SK-N-SH (cell line): ENCODE results near the gene USHBP1. TPM values are rescaled to one million over a fixed set of nuclear protein-coding genes. Genes with fewer than 3 reads are reported as not detected.
"Not testable (repeated sequence)": the region's sequence is repeated elsewhere in the genome, so short reads cannot be mapped to it uniquely, and the experiment has no call there.

Experiments used
- CTCF ChIA-PET: fragments of 300-600, 350-600 bp; formaldehyde crosslinking; extraction: SDS; loops from one replicate; lab custom pipeline; 2021; lab: Yijun Ruan, JAX
- POLR2A ChIA-PET: fragments of 350-600 bp; sonication (Branson Sonifier 250); formaldehyde crosslinking; extraction: SDS; loops from one replicate; lab custom pipeline; 2020; ENCODE audit warnings: antibody characterized with exemption, inconsistent platforms; lab: Yijun Ruan, JAX
- DNase-seq: peaks from one replicate; pipeline ENCODE4 v3.0.0; 2012
- H2AFZ ChIP-seq: fragments of 200-600 bp; sonication (generic); 2 replicates; pipeline ENCODE4 v1.8.1; 2016; ENCODE audit warnings: antibody characterized with exemption, mild to moderate bottlenecking, low read depth
- H3F3A ChIP-seq: fragments of 200-600 bp; sonication (generic); replicated peaks from 2 replicates; pipeline ENCODE3; 2016; ENCODE audit warnings: antibody characterized with exemption, mild to moderate bottlenecking; ENCODE audit not compliant: insufficient read depth
- H3K27ac ChIP-seq, 2 experiments: fragments of 200-500 bp in 1 of 2; fragments of 200-600 bp in 1 of 2; sonication (Bioruptor generic) in 1 of 2; sonication (generic), shearing (Covaris generic) in 1 of 2; 2 replicates each; pipeline versions ENCODE4 v1.5.1 to v1.6.1; 2014 to 2016; ENCODE audit warnings: low read depth in 2 of 2, inconsistent platforms in 1 of 2, low read length in 1 of 2, mild to moderate bottlenecking in 1 of 2, mixed read lengths in 1 of 2
- H3K27me3 ChIP-seq: fragments of 200-600 bp; sonication (generic), shearing (Covaris generic); 2 replicates; pipeline ENCODE4 v1.6.1; 2016; ENCODE audit warnings: mixed run types; ENCODE audit not compliant: insufficient read depth
- H3K36me3 ChIP-seq, 2 experiments: fragments of 200-500 bp in 1 of 2; fragments of 200-600 bp in 1 of 2; sonication (Bioruptor generic) in 1 of 2; sonication (generic) in 1 of 2; replicated peaks in 1 of 2; 2 replicates each; pipeline versions ENCODE3 to v1.5.1; 2014 to 2016; ENCODE audit warnings: low read length in 1 of 2, mild to moderate bottlenecking in 1 of 2; ENCODE audit not compliant: insufficient read depth in 2 of 2, control insufficient read depth in 1 of 2
- H3K4me1 ChIP-seq, 2 experiments: fragments of 200-500 bp in 1 of 2; fragments of 200-600 bp in 1 of 2; sonication (Bioruptor generic) in 1 of 2; sonication (generic), shearing (Covaris generic) in 1 of 2; 2 replicates each; pipeline versions ENCODE4 v1.5.1 to v1.6.1; 2014 to 2016; ENCODE audit warnings: low read depth in 1 of 2, low read length in 1 of 2, mixed run types in 1 of 2; ENCODE audit not compliant: insufficient read depth in 2 of 2, control insufficient read depth in 1 of 2
- H3K4me2 ChIP-seq: fragments of 200-600 bp; sonication (generic), shearing (Covaris generic); 2 replicates; pipeline ENCODE4 v1.6.1; 2017; ENCODE audit warnings: mixed run types
- H3K4me3 ChIP-seq, 2 experiments: fragments of 200-500 bp in 1 of 2; fragments of 200-600 bp in 1 of 2; sonication (Bioruptor generic) in 1 of 2; sonication (generic), shearing (Covaris generic) in 1 of 2; 2 replicates each; pipeline versions ENCODE4 v1.5.1 to v1.8.1; 2014 to 2016; ENCODE audit warnings: low read depth in 2 of 2, inconsistent platforms in 1 of 2, low read length in 1 of 2, mild to moderate bottlenecking in 1 of 2, mixed read lengths in 1 of 2, moderate library complexity in 1 of 2
- H3K79me2 ChIP-seq: fragments of 200-600 bp; sonication (generic); 2 replicates; pipeline ENCODE4 v1.8.1; 2017; ENCODE audit warnings: mild to moderate bottlenecking; ENCODE audit not compliant: insufficient read depth
- H3K9ac ChIP-seq: fragments of 200-600 bp; sonication (generic); 2 replicates; pipeline ENCODE4 v1.6.1; 2017; ENCODE audit warnings: mixed run types
- H3K9me2 ChIP-seq: fragments of 200-600 bp; sonication (generic); 2 replicates; pipeline ENCODE4 v1.6.1; 2017; ENCODE audit warnings: mixed run types
- H3K9me3 ChIP-seq: fragments of 200-600 bp; sonication (generic); 2 replicates; pipeline ENCODE4 v1.6.1; 2017; ENCODE audit warnings: mixed run types, mild to moderate bottlenecking, moderate library complexity
- H4K20me1 ChIP-seq: fragments of 200-600 bp; sonication (generic); 2 replicates; pipeline ENCODE4 v1.6.1; 2017; ENCODE audit warnings: mild to moderate bottlenecking, mixed run types; ENCODE audit not compliant: insufficient read depth
- CHD2 ChIP-seq: fragments of 150-350 bp; IDR thresholded peaks from 2 replicates; pipeline ENCODE4 v1.6.1; 2018; ENCODE audit warnings: low read length; ENCODE audit not compliant: partially characterized antibody
- ELF1 ChIP-seq: IDR thresholded peaks from 2 replicates; pipeline ENCODE4 v1.4.0; 2012
- EP300 ChIP-seq, 2 experiments: IDR thresholded peaks; 2 replicates each; pipeline versions ENCODE4 v1.4.0 to v1.6.1; 2012; ENCODE audit warnings: borderline replicate concordance in 1 of 2, low read depth in 1 of 2, low read length in 1 of 2
- EZH2phosphoT487 ChIP-seq: fragments of 200-600 bp; sonication (generic); IDR thresholded peaks from 2 replicates; pipeline ENCODE4 v1.6.1; 2017; ENCODE audit warnings: low read depth, mixed run types, mild to moderate bottlenecking, antibody characterized with exemption, moderate library complexity, borderline replicate concordance
- FOSL2 ChIP-seq: IDR thresholded peaks from 2 replicates; pipeline ENCODE4 v1.4.0; 2012; ENCODE audit warnings: low read depth, mild to moderate bottlenecking, moderate library complexity, borderline replicate concordance
- FOXM1 ChIP-seq: IDR thresholded peaks from 2 replicates; pipeline ENCODE4 v1.4.0; 2012; ENCODE audit warnings: low read depth, mild to moderate bottlenecking
- GABPA ChIP-seq: IDR thresholded peaks from 2 replicates; pipeline ENCODE4 v1.4.0; 2012; ENCODE audit warnings: low read depth, mild to moderate bottlenecking
- JUND ChIP-seq: IDR thresholded peaks from 2 replicates; pipeline ENCODE4 v1.4.0; 2012
- MEF2A ChIP-seq: IDR thresholded peaks from 2 replicates; pipeline ENCODE4 v1.4.0; 2012; ENCODE audit warnings: low read depth, borderline replicate concordance
- MXI1 ChIP-seq: IDR thresholded peaks from 2 replicates; pipeline ENCODE4 v1.6.1; 2012; ENCODE audit warnings: mild to moderate bottlenecking, low read depth, low read length, improper control_type of control experiment
- NFIC ChIP-seq: IDR thresholded peaks from 2 replicates; pipeline ENCODE4 v1.4.0; 2012; ENCODE audit warnings: borderline replicate concordance
- NRF1 ChIP-seq: IDR thresholded peaks from 2 replicates; pipeline ENCODE4 v1.6.1; 2012; ENCODE audit warnings: low read depth, mild to moderate bottlenecking, low read length
- POLR2AphosphoS5 ChIP-seq: IDR thresholded peaks from 2 replicates; pipeline ENCODE4 v1.6.1; 2012; ENCODE audit warnings: low read depth, low read length
- RAD21 ChIP-seq: IDR thresholded peaks from 2 replicates; pipeline ENCODE4 v1.6.1; 2012; ENCODE audit warnings: mild to moderate bottlenecking, low read length
- RCOR1 ChIP-seq: fragments of 150-350 bp; IDR thresholded peaks from 2 replicates; pipeline ENCODE4 v1.6.1; 2017; ENCODE audit warnings: antibody characterized with exemption, low read length
- RXRA ChIP-seq: IDR thresholded peaks from 2 replicates; pipeline ENCODE4 v1.4.0; 2012; ENCODE audit warnings: low read depth, mild to moderate bottlenecking, borderline replicate concordance
- SIN3A ChIP-seq: IDR thresholded peaks from 2 replicates; pipeline ENCODE4 v1.6.1; 2012; ENCODE audit warnings: low read depth, mild to moderate bottlenecking, low read length, moderate library complexity, borderline replicate concordance
- SMC3 ChIP-seq: IDR thresholded peaks from 2 replicates; pipeline ENCODE4 v1.6.1; 2012; ENCODE audit warnings: low read depth, low read length, improper control_type of control experiment
- WGBS: methylation state at CpG from one replicate; pipeline ENCODE4 v1.1.6; 2017; ENCODE audit warnings: low lambda C conversion rate; 5-methylcytosine and 5-hydroxymethylcytosine counted together
- polyA plus RNA-seq, 3 experiments: library from polyadenylated mRNA; depleted of rRNA; stranded (reverse); fragments of >200 nt; gene quantifications; 2 replicates each; pipeline ENCODE4 v1.2.3, GENCODE V29; 2012
- TF ChIP-seq, protein P1 (sequence below): fragments of 200-600 bp; sonication (generic); IDR thresholded peaks from 2 replicates; pipeline ENCODE4 v1.6.1; 2017; ENCODE audit warnings: antibody characterized with exemption, mild to moderate bottlenecking, moderate library complexity

Gene USHBP1
- polyA plus RNA-seq, 1 of the 3 experiments (the other 2 are of a cell fraction), result 0.03 TPM

DNA sequence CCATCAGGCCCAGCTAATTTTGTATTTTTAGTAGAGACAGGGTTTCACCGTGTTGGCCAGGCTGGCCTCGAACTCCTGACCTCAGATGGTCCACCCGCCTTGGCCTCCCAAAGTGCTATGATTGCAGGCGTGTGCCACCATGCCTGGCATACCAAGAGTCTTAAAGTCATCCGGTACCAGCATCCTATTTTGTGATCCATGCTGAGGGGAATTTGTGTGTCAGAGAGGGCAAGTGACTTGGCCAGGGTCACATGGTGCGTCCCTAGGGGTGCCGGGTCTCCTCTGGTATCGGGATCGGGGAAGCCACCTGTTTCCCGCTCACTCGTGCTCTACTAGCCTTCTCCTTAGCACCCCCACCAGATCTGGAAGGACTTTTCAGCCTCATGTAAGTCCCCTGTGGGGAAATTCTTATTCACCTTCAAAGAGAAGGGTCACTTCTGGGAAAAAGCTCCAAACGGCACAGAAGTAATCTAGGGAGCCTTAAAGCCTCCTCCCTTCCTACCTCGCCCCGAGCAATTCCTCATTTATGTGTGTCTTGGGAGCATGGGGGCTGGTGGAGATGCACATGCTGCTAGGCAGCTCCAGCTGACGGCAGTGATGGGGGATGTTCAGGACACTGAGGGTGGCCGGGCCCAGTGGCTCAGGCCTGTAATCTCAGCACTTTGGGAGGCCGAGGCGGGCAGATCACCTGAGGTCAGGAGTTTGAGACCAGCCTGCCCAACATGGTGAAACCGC is 11.1 kb upstream of the USHBP1 start:
- Histone ChIP-seq H4K20me1 (no peaks in the 10 kb centered on the region), H2AFZ (no peak overlapping the region), H3K9me2 (no peaks in the 10 kb centered on the region), H3K4me1 (no peaks in the 10 kb centered on the region), H3K4me2 (no peak overlapping the region), H3K4me3 (no peak overlapping the region), H3K27ac (no peak overlapping the region), H3F3A (peaks cover 13% of the 10 kb centered on the region), H3K27me3 (no peaks in the 10 kb centered on the region), H3K9me3 (no peaks in the 10 kb centered on the region), H3K79me2 (no peaks in the 10 kb centered on the region; the same call in 1 of the 2 replicates), H3K36me3 (peaks cover 24 to 27% of the 10 kb centered on the region in 2 experiments), H3K9ac (no peak overlapping the region)
- WGBS, result 97% methylated on average over 14 of the region's 19 CpGs
- no peak for DNase-seq
- ChIA-PET POLR2A (no interaction called here), CTCF (no interaction called here)
- TF ChIP-seq EZH2phosphoT487 (no peak), MEF2A (no peak), NRF1 (no peak), GABPA (no peak), RCOR1 (no peak), CHD2 (no peak), POLR2AphosphoS5 (no peak), RXRA (no peak), FOSL2 (no peak), JUND (no peak), FOXM1 (no peak), NFIC (no peak), SIN3A (no peak), ELF1 (no peak), SMC3 (no peak), RAD21 (no peak), EP300 (IDR thresholded peaks at IDR 0.05; ENCODE audit: borderline replicate concordance in 1 of 2, low read depth in 1 of 2, low read length in 1 of 2) (no peak), MXI1 (no peak)
- TF ChIP-seq, protein P1, sequence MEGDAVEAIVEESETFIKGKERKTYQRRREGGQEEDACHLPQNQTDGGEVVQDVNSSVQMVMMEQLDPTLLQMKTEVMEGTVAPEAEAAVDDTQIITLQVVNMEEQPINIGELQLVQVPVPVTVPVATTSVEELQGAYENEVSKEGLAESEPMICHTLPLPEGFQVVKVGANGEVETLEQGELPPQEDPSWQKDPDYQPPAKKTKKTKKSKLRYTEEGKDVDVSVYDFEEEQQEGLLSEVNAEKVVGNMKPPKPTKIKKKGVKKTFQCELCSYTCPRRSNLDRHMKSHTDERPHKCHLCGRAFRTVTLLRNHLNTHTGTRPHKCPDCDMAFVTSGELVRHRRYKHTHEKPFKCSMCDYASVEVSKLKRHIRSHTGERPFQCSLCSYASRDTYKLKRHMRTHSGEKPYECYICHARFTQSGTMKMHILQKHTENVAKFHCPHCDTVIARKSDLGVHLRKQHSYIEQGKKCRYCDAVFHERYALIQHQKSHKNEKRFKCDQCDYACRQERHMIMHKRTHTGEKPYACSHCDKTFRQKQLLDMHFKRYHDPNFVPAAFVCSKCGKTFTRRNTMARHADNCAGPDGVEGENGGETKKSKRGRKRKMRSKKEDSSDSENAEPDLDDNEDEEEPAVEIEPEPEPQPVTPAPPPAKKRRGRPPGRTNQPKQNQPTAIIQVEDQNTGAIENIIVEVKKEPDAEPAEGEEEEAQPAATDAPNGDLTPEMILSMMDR, result no peak

DNA sequence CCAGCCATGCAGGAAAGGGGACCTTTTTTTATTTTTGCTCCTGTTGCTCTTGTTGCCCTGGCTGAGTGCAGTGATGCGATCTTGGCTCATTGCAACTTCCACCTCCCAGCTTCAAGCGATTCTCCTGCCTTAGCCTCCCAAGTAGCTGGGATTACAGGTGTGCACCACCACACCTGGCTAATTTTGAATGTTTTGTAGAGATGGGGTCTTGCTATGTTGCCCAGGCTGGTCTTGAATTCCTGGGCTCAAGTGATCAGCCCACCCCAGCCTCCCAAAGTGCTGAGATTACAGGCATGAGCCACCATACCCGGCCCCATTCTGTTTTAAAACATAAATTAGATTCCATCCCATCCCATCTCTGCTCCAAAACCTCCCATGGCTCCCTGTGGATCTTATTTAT is 10.3 kb upstream of the USHBP1 start:
- H3K79me2 ChIP-seq, H3K4me3 ChIP-seq, H3K9me2 ChIP-seq, CTCF ChIA-PET, H3K27me3 ChIP-seq, H2AFZ ChIP-seq, H3K9ac ChIP-seq, H4K20me1 ChIP-seq, H3K4me1 ChIP-seq, DNase-seq, H3K27ac ChIP-seq, H3K9me3 ChIP-seq, H3K4me2 ChIP-seq, POLR2A ChIA-PET: not testable (repeated sequence)
- H3K36me3 ChIP-seq, result peaks cover 24 to 27% of the 10 kb centered on the region in 2 experiments
- peaks cover 13% of the 10 kb centered on the region for H3F3A ChIP-seq
- WGBS, result 94% methylated on average over 1 of the region's 3 CpGs
